ENCODE results near the gene PSMA2. TPM values are rescaled to one million over a fixed set of nuclear protein-coding genes. Genes with fewer than 3 reads are reported as not detected.

The PSMA2 gene
- polyA plus RNA-seq, 3 donors = 51.8 to 294 (median 283) TPM

DNA sequence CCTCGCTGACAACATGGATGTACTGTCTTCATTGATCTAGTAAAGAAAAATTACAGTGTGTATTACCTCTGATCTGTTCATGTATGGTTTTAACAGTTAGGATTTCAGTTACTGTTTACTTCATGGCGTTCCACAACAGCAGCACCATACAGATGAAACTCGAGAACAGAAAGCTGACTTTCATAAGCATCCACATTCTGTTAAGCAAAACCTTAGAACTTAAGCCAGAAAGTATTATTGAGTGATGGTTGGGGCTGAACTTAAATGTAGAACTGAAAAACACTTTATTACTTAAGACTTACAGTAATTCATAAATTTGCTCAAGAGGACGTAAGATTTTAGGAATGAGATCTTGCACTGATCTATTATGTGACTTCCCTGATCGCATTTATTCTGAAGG is 3.9 kb upstream of the PSMA2 start:
- Histone ChIP-seq H2AFZ (ENCODE audit: insufficient read depth, low read depth, low read length, poor library complexity, severe bottlenecking) (no peak overlapping the region), H3K27me3 (ENCODE audit: control insufficient read depth in 2 of 2, insufficient read depth in 2 of 2, low read length in 2 of 2) (no peaks in the 10 kb centered on the region), H4K20me1 (ENCODE audit: insufficient read depth, low read length) (no peaks in the 10 kb centered on the region), H3K27ac (ENCODE audit: low read depth in 1 of 2, low read length in 2 of 2) (no peak overlapping the region), H3K4me3 (replicated peaks in 1 of 3; ENCODE audit: low read depth in 2 of 3, low read length in 3 of 3) (no peak overlapping the region), H3K9me3 (replicated peaks in 1 of 2; ENCODE audit: control insufficient read depth in 1 of 2, insufficient read depth in 1 of 2, low read length in 2 of 2) (no peaks in the 10 kb centered on the region), H3K36me3 (replicated peaks in 1 of 2; ENCODE audit: control insufficient read depth in 1 of 2, insufficient read depth in 2 of 2, low read length in 2 of 2) (peaks cover 42 to 59% of the 10 kb centered on the region in 2 donors), H3K4me1 (ENCODE audit: control insufficient read depth in 1 of 2, insufficient read depth in 2 of 2, low read length in 2 of 2) (peaks cover 17 to 27% of the 10 kb centered on the region in 2 donors), H3K79me2 (ENCODE audit: insufficient read depth, low read length) (peaks cover 35% of the 10 kb centered on the region), H3K4me2 (replicated peaks; ENCODE audit: extremely low read depth, low read length, poor library complexity, severe bottlenecking) (no peak overlapping the region), H3K9ac (ENCODE audit: insufficient read depth, low read length, poor library complexity, severe bottlenecking) (no peak overlapping the region)
- intact Hi-C loops (cut with micrococcal nuclease) = no loop called here
- H3K4me1 Mint-ChIP-seq = peaks cover 25% of the 10 kb centered on the region
- H3K27ac Mint-ChIP-seq = no peak overlapping the region
- DNase-seq = no peak
- H3K4me3 Mint-ChIP-seq = no peak overlapping the region
- WGBS (ENCODE audit: insufficient coverage) = no CpG with 5 or more reads among the region's 5 CpGs
- peaks cover 0 to 3% (median 0%) of the 10 kb centered on the region in 7 donors for H3K9me3 Mint-ChIP-seq
- no peaks in the 10 kb centered on the region for H3K27me3 Mint-ChIP-seq (ENCODE audit: low read depth in 3 of 3)
- TF ChIP-seq, protein P1, sequence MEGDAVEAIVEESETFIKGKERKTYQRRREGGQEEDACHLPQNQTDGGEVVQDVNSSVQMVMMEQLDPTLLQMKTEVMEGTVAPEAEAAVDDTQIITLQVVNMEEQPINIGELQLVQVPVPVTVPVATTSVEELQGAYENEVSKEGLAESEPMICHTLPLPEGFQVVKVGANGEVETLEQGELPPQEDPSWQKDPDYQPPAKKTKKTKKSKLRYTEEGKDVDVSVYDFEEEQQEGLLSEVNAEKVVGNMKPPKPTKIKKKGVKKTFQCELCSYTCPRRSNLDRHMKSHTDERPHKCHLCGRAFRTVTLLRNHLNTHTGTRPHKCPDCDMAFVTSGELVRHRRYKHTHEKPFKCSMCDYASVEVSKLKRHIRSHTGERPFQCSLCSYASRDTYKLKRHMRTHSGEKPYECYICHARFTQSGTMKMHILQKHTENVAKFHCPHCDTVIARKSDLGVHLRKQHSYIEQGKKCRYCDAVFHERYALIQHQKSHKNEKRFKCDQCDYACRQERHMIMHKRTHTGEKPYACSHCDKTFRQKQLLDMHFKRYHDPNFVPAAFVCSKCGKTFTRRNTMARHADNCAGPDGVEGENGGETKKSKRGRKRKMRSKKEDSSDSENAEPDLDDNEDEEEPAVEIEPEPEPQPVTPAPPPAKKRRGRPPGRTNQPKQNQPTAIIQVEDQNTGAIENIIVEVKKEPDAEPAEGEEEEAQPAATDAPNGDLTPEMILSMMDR (IDR thresholded peaks at IDR 0.05) = no peak
- H3K36me3 Mint-ChIP-seq = peaks cover 42 to 46% of the 10 kb centered on the region in 2 donors

DNA sequence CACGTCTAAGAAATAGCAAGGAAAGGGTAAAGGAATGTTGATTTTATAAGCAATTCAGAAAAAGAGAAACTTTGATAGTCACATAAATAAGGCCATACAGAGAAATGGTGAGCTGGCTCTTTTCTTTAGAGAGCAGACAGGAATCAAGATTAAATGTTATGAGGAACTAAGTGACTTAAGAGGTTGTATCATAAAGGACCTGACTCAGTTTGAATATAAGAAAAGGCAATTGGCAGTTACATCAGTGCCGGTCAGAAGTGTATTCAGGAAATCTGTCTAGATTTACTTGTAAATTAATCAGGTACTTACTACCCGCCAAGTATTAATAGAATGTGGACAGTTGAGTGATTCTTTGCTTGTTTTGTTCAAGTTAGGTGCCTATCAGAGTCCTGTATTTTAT is 2.3 kb upstream of the PSMA2 start:
- H3K4me3 Mint-ChIP-seq = no peak overlapping the region
- H3K4me1 Mint-ChIP-seq = peaks cover 39% of the 10 kb centered on the region
- Histone ChIP-seq H3K79me2 (ENCODE audit: insufficient read depth, low read length) (peaks cover 51% of the 10 kb centered on the region), H3K27ac (ENCODE audit: low read depth in 1 of 2, low read length in 2 of 2) (no peak overlapping the region), H3K4me1 (ENCODE audit: control insufficient read depth in 1 of 2, insufficient read depth in 2 of 2, low read length in 2 of 2) (peaks cover 25 to 42% of the 10 kb centered on the region in 2 donors), H3K9ac (ENCODE audit: insufficient read depth, low read length, poor library complexity, severe bottlenecking) (no peak overlapping the region), H3K36me3 (replicated peaks in 1 of 2; ENCODE audit: control insufficient read depth in 1 of 2, insufficient read depth in 2 of 2, low read length in 2 of 2) (peaks cover 37 to 44% of the 10 kb centered on the region in 2 donors), H4K20me1 (ENCODE audit: insufficient read depth, low read length) (peaks cover 9% of the 10 kb centered on the region), H3K9me3 (replicated peaks in 1 of 2; ENCODE audit: control insufficient read depth in 1 of 2, insufficient read depth in 1 of 2, low read length in 2 of 2) (no peaks in the 10 kb centered on the region), H3K4me3 (replicated peaks in 1 of 3; ENCODE audit: low read depth in 2 of 3, low read length in 3 of 3) (no peak overlapping the region), H3K4me2 (replicated peaks; ENCODE audit: extremely low read depth, low read length, poor library complexity, severe bottlenecking) (no peak overlapping the region), H2AFZ (ENCODE audit: insufficient read depth, low read depth, low read length, poor library complexity, severe bottlenecking) (no peak overlapping the region), H3K27me3 (ENCODE audit: control insufficient read depth in 2 of 2, insufficient read depth in 2 of 2, low read length in 2 of 2) (no peaks in the 10 kb centered on the region)
- H3K27me3 Mint-ChIP-seq (ENCODE audit: low read depth in 3 of 3) = no peaks in the 10 kb centered on the region
- TF ChIP-seq, protein P1 (IDR thresholded peaks at IDR 0.05) = no peak
- H3K9me3 Mint-ChIP-seq = peaks cover 0 to 3% (median 0%) of the 10 kb centered on the region in 7 donors
- no peak overlapping the region for H3K27ac Mint-ChIP-seq
- no CpG with 5 or more reads among the region's 3 CpGs for WGBS (ENCODE audit: insufficient coverage)
- no peak for DNase-seq
- peaks cover 35 to 40% of the 10 kb centered on the region in 2 donors for H3K36me3 Mint-ChIP-seq
- intact Hi-C loops (cut with micrococcal nuclease) = no loop called here
